ENCODE data around the gene SAYSD1.

- TF ChIP-seq REST (IDR thresholded peaks at IDR 0.05; ENCODE audit: insufficient read depth in 1 of 2, low read depth in 2 of 2, low read length in 2 of 2) (no peak), POLR2AphosphoS5 (IDR thresholded peaks at IDR 0.05; ENCODE audit: low read depth, low read length) (no peak), SIN3A (IDR thresholded peaks at IDR 0.05; ENCODE audit: borderline replicate concordance, insufficient read depth, low read length) (no peak), TAF1 (IDR thresholded peaks at IDR 0.05; ENCODE audit: borderline replicate concordance, insufficient read depth, low read length) (no peak), FOXP2 (optimal IDR thresholded peaks at IDR 0.05; ENCODE audit: borderline replicate concordance, extremely low read depth, extremely low read length, insufficient read depth) (no peak)
These were observed 55.3 kb downstream of the SAYSD1 start for GRCh38 chr6:39059496-39060310.

Data from PFSK-1 (cell line).